IPS-18c (cell line): ENCODE data around the gene RPL21.

Source experiments
- H3K4me3 ChIP-seq: 2 replicates; pipeline ENCODE4 v1.7.0; 2013; ENCODE audit warnings: low read depth, mild to moderate bottlenecking, low read length, moderate library complexity; ENCODE audit not compliant: insufficient read depth
- H3K9me3 ChIP-seq: one replicate; pipeline ENCODE4 v1.6.1; 2013; ENCODE audit warnings: mild to moderate bottlenecking, low read length, moderate library complexity; ENCODE audit not compliant: control insufficient read depth, insufficient read depth

Gene RPL21

GRCh38 chr13:27245610-27246009 is 5.7 kb upstream of the RPL21 start:
- Histone ChIP-seq H3K9me3 (no peaks in the 10 kb centered on the region), H3K4me3 (no peak overlapping the region)

GRCh38 chr13:27250833-27251165 is 559 bp upstream of the RPL21 start:
- Histone ChIP-seq H3K9me3 (no peaks in the 10 kb centered on the region), H3K4me3 (peak overlapping the region; percentile 97)

- Histone ChIP-seq H3K4me3 (peak overlapping the region; percentile 97), H3K9me3 (no peaks in the 10 kb centered on the region)
These were observed 1.1 kb downstream of the RPL21 start for GRCh38 chr13:27252467-27252866.

DNA sequence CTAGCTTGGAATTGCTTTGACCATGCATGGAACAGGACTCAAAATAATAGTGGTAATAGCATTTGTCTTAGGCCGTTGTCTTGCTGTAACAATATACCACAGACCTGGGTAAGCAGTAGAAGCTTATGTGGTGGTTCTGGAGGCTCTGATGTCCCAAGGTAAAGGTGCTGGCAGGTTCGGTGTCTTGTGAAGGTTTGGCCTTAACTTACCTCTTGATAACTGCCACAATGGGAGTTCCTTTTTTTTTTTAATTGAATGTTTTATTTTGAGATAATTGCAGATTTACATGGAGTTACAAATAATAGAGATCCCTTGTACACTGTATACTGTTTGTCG is 5.8 kb downstream of the RPL21 start:
- no peak overlapping the region for H3K4me3 ChIP-seq
- no peaks in the 10 kb centered on the region for H3K9me3 ChIP-seq

DNA sequence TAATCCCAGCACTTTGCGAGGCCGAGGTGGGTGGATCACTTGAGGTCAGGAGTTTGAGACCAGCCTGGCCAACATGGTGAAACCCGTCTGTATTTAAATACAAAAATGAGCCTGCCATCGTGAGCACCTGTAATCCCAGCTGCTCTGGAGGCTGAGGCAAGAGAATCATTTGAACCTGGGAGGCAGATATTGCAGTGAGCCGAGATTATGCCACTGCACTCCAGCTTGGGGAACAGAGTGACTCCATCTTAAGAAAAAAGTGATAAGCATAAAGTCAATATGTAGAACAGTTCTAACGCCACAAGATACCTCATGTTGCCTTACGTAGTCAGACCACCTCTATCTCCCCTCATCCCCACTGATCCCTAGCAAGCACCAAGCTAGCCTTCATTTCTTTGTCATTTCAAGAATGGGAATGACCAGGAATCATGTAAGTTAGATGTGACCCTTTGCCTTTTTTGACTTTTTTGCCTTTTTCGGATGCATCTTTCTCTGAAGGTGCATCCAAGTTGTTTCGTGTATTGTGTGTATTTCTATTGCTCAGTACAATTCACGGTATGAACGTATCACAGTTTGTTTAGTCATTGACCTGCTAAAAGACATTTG is 6.4 kb downstream of the RPL21 start:
- Histone ChIP-seq H3K9me3 (no peaks in the 10 kb centered on the region), H3K4me3 (no peak overlapping the region)

DNA sequence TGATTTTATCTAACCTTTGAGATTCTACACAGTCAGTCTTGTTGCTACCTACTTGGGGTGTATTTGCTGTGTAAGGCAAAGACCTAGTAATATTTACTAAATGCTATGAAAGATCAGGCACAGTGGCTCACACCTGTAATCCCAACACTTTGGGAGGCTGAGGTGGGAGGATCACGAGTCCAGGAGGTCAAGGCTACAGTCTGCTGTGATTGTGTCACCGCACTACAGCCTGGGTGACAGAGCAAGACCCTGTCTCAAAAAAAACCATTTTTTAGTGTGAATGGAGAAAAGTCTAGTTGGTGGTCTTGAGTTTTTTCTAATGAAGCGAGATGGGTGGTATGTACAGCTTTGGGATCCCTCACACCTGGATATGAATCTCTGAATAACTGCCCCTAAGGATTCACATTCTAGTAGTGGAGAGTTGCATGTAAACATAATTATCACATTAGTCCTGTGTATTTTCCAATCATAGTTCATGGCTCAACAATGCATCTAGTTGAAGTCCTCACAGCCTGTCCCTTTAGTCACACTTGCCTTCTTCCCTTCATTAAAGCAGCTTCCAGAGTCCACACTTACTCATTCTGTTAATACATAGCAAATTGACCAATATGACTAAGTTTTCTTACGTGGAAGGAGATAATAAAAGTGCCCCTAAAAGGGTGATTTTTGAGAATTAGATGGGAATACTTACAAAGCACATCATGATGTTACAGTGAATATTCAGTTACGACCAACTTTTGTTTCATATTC is 7.5 kb downstream of the RPL21 start:
- no peaks in the 10 kb centered on the region for H3K9me3 ChIP-seq
- no peak overlapping the region for H3K4me3 ChIP-seq

DNA sequence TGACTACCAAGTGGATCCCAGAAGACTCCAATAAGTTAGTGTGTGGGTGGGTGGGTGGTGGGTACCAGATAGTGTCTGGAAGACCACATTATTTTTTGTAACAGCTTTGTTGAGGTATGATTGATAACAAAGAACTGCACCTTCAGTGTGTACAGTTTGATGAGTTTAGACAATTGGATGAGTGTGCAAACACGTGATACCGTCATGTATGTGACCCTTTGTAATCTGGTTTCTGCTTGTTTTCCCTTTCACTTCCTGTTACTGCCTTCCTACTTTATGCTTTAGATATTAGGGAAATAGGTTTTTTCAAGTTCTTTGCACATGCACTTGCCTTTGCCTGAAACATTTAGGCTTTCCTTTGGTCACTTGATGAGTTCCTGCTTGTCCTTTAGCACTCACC is 8.5 kb downstream of the RPL21 start:
- H3K4me3 ChIP-seq, result no peak overlapping the region
- no peaks in the 10 kb centered on the region for H3K9me3 ChIP-seq

- Histone ChIP-seq H3K4me3 (no peak overlapping the region), H3K9me3 (no peaks in the 10 kb centered on the region)
These were observed 10.0 kb downstream of the RPL21 start for GRCh38 chr13:27261396-27261795.

GRCh38 chr13:27263438-27263837 is 12.1 kb downstream of the RPL21 start:
- no peaks in the 10 kb centered on the region for H3K9me3 ChIP-seq
- H3K4me3 ChIP-seq, result no peak overlapping the region

- no peaks in the 10 kb centered on the region for H3K9me3 ChIP-seq
- H3K4me3 ChIP-seq, result no peak overlapping the region
These were observed 12.8 kb downstream of the RPL21 start for GRCh38 chr13:27264181-27264580.

GRCh38 chr13:27264648-27265047 is 13.3 kb downstream of the RPL21 start:
- Histone ChIP-seq H3K4me3 (no peak overlapping the region), H3K9me3 (no peaks in the 10 kb centered on the region)

- H3K4me3 ChIP-seq, result no peak overlapping the region
These were observed 15.6 kb downstream of the RPL21 start for GRCh38 chr13:27266917-27267316.

GRCh38 chr13:27267596-27267995 is 16.2 kb downstream of the RPL21 start:
- Histone ChIP-seq H3K4me3 (no peak overlapping the region), H3K9me3 (peaks cover 3% of the 10 kb centered on the region)

More at GRCh38 chr13:27266917-27267316, 15.6 kb downstream of the RPL21 start:
- H3K9me3 ChIP-seq, result peaks cover 3% of the 10 kb centered on the region

GRCh38 chr13:27269114-27269665 is 17.8 kb downstream of the RPL21 start:
- Histone ChIP-seq H3K4me3 (no peak overlapping the region), H3K9me3 (peaks cover 3% of the 10 kb centered on the region)

GRCh38 chr13:27270594-27271520 is 19.5 kb downstream of the RPL21 start, which contains the start of gene RASL11A:
Gene RASL11A (plus strand): TSS chr13:27270830. CDS start chr13:27270945, 115 bp downstream.
- Histone ChIP-seq H3K9me3 (peaks cover 3% of the 10 kb centered on the region), H3K4me3 (peak within 1 kb of the TSS; percentile 74)

GRCh38 chr13:27271570-27272096 is 20.3 kb downstream of the RPL21 start:
- peak overlapping the region; percentile 74; the same call in 1 of the 2 replicates for H3K4me3 ChIP-seq
- H3K9me3 ChIP-seq, result peaks cover 3% of the 10 kb centered on the region

- Histone ChIP-seq H3K9me3 (peaks cover 3% of the 10 kb centered on the region), H3K4me3 (no peak overlapping the region)
These were observed 22.5 kb downstream of the RPL21 start for GRCh38 chr13:27273658-27274425.
